ENCODE measurements around the gene FBXW4. TPM values are rescaled to one million over a fixed set of nuclear protein-coding genes. Genes with fewer than 3 reads are reported as not detected.

FBXW4 gene
- total and polyA plus RNA-seq, 10 of the 15 experiments (the other 5 are each of a cell fraction or from before 2014, with no cell fraction given), result 5.7 to 42.0 (median 27.5) TPM

DNA sequence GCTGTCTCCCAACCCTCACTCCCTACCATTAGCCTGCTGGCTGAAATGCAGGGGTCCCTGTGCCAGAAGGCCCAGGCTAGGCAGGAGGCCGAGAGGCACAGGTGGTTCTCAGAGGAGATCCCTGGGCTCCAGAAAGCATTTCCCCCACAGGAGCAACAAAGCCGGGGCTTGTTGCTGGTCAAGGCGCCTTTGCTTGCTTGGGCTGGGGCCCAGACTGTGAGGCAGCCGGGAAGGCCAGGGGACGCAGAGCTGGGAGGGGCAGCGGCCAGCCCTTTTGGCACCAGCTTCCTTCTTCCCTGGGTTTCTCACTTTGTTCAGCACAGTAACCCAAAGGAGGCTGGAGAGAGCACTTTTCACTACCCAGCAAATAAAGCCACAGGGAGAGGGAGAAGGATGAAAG lies 48.6 kb downstream of the FBXW4 start:
- Histone ChIP-seq H3K79me2 (ENCODE audit: control insufficient read depth, insufficient read depth, low read length) (no peaks in the 10 kb centered on the region), H2AFZ (ENCODE audit: control insufficient read depth, low read depth, low read length) (no peak overlapping the region), H3K27me3 (replicated peaks in 1 of 2; ENCODE audit: control insufficient read depth in 2 of 2, insufficient read depth in 2 of 2, low read length in 1 of 2) (no peaks in the 10 kb centered on the region), H3K36me3 (ENCODE audit: control insufficient read depth in 2 of 2, insufficient read depth in 2 of 2, low read length in 1 of 2) (peaks cover 3 to 7% of the 10 kb centered on the region in 2 experiments; a peak in 3 of 4 replicates), H4K20me1 (ENCODE audit: control insufficient read depth, insufficient read depth) (no peaks in the 10 kb centered on the region), H3K4me3 (no peak overlapping the region), H3K9me3 (replicated peaks; ENCODE audit: control insufficient read depth, insufficient read depth, low read length) (no peaks in the 10 kb centered on the region), H3K27ac (ENCODE audit: control insufficient read depth, insufficient read depth) (no peak overlapping the region), H3K4me2 (ENCODE audit: control insufficient read depth, insufficient read depth) (no peak overlapping the region), H3K9ac (ENCODE audit: control insufficient read depth, insufficient read depth, low read length) (no peak overlapping the region), H3K4me1 (ENCODE audit: control insufficient read depth, insufficient read depth, low read length) (no peaks in the 10 kb centered on the region)
- SMC1A ChIA-PET (ENCODE audit: uncharacterized antibody, unreplicated experiment), result no interaction called here
- FAIRE-seq, result no peak
- intact Hi-C loops (cut with micrococcal nuclease; ENCODE audit: unreplicated experiment) (no loop called here), in situ Hi-C loops (cut with MboI) (no loop called here)
- BruUV-seq (replicated peaks), result no TSS peak
- no peak for TF ChIP-seq RELA (IDR thresholded peaks at IDR 0.05; ENCODE audit: borderline replicate concordance, partially characterized antibody)
- TF ChIP-seq PAX5 (IDR thresholded peaks at IDR 0.05; ENCODE audit: borderline replicate concordance, low read depth, low read length), result no peak
- TF ChIP-seq POLR2AphosphoS5 (IDR thresholded peaks at IDR 0.05; ENCODE audit: low read length), result no peak
- TF ChIP-seq, protein P1, sequence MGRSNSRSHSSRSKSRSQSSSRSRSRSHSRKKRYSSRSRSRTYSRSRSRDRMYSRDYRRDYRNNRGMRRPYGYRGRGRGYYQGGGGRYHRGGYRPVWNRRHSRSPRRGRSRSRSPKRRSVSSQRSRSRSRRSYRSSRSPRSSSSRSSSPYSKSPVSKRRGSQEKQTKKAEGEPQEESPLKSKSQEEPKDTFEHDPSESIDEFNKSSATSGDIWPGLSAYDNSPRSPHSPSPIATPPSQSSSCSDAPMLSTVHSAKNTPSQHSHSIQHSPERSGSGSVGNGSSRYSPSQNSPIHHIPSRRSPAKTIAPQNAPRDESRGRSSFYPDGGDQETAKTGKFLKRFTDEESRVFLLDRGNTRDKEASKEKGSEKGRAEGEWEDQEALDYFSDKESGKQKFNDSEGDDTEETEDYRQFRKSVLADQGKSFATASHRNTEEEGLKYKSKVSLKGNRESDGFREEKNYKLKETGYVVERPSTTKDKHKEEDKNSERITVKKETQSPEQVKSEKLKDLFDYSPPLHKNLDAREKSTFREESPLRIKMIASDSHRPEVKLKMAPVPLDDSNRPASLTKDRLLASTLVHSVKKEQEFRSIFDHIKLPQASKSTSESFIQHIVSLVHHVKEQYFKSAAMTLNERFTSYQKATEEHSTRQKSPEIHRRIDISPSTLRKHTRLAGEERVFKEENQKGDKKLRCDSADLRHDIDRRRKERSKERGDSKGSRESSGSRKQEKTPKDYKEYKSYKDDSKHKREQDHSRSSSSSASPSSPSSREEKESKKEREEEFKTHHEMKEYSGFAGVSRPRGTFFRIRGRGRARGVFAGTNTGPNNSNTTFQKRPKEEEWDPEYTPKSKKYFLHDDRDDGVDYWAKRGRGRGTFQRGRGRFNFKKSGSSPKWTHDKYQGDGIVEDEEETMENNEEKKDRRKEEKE (IDR thresholded peaks at IDR 0.05), result no peak
- TF ChIP-seq TCF7 (IDR thresholded peaks at IDR 0.05; ENCODE audit: borderline replicate concordance), result no peak
- TF ChIP-seq NR2C2 (IDR thresholded peaks at IDR 0.05; ENCODE audit: borderline replicate concordance, control insufficient read depth, insufficient read length, low read depth), result no peak
- no peak for TF ChIP-seq HDGF (IDR thresholded peaks at IDR 0.05)
- TF ChIP-seq, protein P2, sequence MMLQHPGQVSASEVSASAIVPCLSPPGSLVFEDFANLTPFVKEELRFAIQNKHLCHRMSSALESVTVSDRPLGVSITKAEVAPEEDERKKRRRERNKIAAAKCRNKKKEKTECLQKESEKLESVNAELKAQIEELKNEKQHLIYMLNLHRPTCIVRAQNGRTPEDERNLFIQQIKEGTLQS (IDR thresholded peaks at IDR 0.05; ENCODE audit: borderline replicate concordance, extremely low read depth, low read depth, low read length), result no peak
- TF ChIP-seq YBX1 (IDR thresholded peaks at IDR 0.05), result no peak
- TF ChIP-seq ETV6 (conservative IDR thresholded peaks at IDR 0.05 in 1 of 2, IDR thresholded peaks at IDR 0.05 in 1 of 2; ENCODE audit: borderline replicate concordance in 1 of 2, low read depth in 1 of 2), result no peak
- no peak for DNase-seq (ENCODE audit: low read depth, low spot score)
- CTCF ChIA-PET, result interaction anchor here (1.2 kb wide), 1 partner anchor 58 kb away, joined by 3 read pairs; no protein-coding TSS in a partner anchor
- POLR2A ChIA-PET, result no interaction called here
- RAD21 ChIA-PET (ENCODE audit: unreplicated experiment), result no interaction called here
- ATAC-seq, result no peak
- over 99% methylated on average over 6 of the region's 6 CpGs for WGBS (ENCODE audit: insufficient coverage, insufficient replicate concordance, low lambda C conversion rate, missing lambda C conversion rate)

All from GM12878 (cell line).